WTC11 (cell line): ENCODE measurements around the gene CADM3. TPM values are rescaled to one million over a fixed set of nuclear protein-coding genes. Genes with fewer than 3 reads are reported as not detected.

Source experiments
- ATAC-seq: fragments of 200-7000 bp; cut with Tn5 transposase; 2 replicates; pipeline ENCODE4 v1.10.0; 2021; ENCODE audit warnings: mild to moderate bottlenecking, moderate library complexity
- CTCF ChIA-PET: fragments of 300-600 bp; sonication (Branson Sonifier 250); formaldehyde crosslinking; loops from one replicate; lab custom pipeline; 2021; ENCODE audit warnings: antibody characterized with exemption; lab: Charles Lee
- POLR2A ChIA-PET: fragments of 350-600 bp; sonication (Branson Sonifier 250); formaldehyde crosslinking; loops from one replicate; lab custom pipeline; 2021; ENCODE audit warnings: antibody characterized with exemption; lab: Charles Lee
- DNase-seq: peaks from one replicate; pipeline ENCODE4 v3.0.0; 2021; ENCODE audit warnings: low spot score
- H3K27ac Mint-ChIP-seq: 2 replicates; pipeline ENCODE4 v1.8.0; 2021; ENCODE audit warnings: mixed read lengths
- H3K27me3 Mint-ChIP-seq: 2 replicates; pipeline ENCODE4 v1.8.0; 2021; ENCODE audit warnings: low read depth, mild to moderate bottlenecking, moderate library complexity, mixed read lengths
- H3K36me3 Mint-ChIP-seq: 2 replicates; pipeline ENCODE4 v1.8.0; 2021; ENCODE audit warnings: mixed read lengths
- H3K4me1 Mint-ChIP-seq: 2 replicates; pipeline ENCODE4 v1.8.0; 2022; ENCODE audit warnings: mixed read lengths
- H3K4me3 Mint-ChIP-seq: 2 replicates; pipeline ENCODE4 v1.8.0; 2021; ENCODE audit warnings: mild to moderate bottlenecking, moderate library complexity, mixed read lengths
- H3K9me3 Mint-ChIP-seq: 2 replicates; pipeline ENCODE4 v1.8.0; 2021; ENCODE audit warnings: mixed read lengths
- ELF4 ChIP-seq: sonication (generic); formaldehyde crosslinking; IDR thresholded peaks from 2 replicates; pipeline ENCODE4 v1.8.1; 2022; ENCODE audit warnings: low read depth, mild to moderate bottlenecking, moderate library complexity, missing genetic modification reagents
- JUN ChIP-seq: sonication (generic); formaldehyde crosslinking; IDR thresholded peaks from 2 replicates; pipeline ENCODE4 v1.8.0; 2023; ENCODE audit warnings: mild to moderate bottlenecking, missing genetic modification reagents
- MYBL2 ChIP-seq: sonication (generic); formaldehyde crosslinking; IDR thresholded peaks from 2 replicates; pipeline ENCODE4 v1.8.1; 2023; ENCODE audit warnings: mild to moderate bottlenecking, moderate library complexity, missing genetic modification reagents
- NFATC4 ChIP-seq: fragments of 250-450 bp; sonication (Bioruptor Pico); IDR thresholded peaks from 2 replicates; pipeline ENCODE4 v1.9.0; 2021; ENCODE audit warnings: mild to moderate bottlenecking
- NR3C1 ChIP-seq: sonication (generic); formaldehyde crosslinking; conservative IDR thresholded peaks from 2 replicates; pipeline ENCODE4 v1.8.1; 2023; ENCODE audit warnings: low read depth, mild to moderate bottlenecking, missing genetic modification reagents
- RELA ChIP-seq: sonication (generic); formaldehyde crosslinking; IDR thresholded peaks from 2 replicates; pipeline ENCODE4 v1.8.1; 2022; ENCODE audit warnings: missing genetic modification reagents, mild to moderate bottlenecking, borderline replicate concordance
- RORB ChIP-seq: fragments of 250-450 bp; sonication (Bioruptor Pico); IDR thresholded peaks from 2 replicates; pipeline ENCODE4 v1.9.0; 2021; ENCODE audit warnings: mild to moderate bottlenecking
- SMAD3 ChIP-seq: sonication (generic); formaldehyde crosslinking; IDR thresholded peaks from 2 replicates; pipeline ENCODE4 v1.8.0; 2022; ENCODE audit warnings: missing genetic modification reagents, mild to moderate bottlenecking, borderline replicate concordance
- TP53 ChIP-seq: sonication (generic); formaldehyde crosslinking; IDR thresholded peaks from 2 replicates; pipeline ENCODE4 v1.8.1; 2023; ENCODE audit warnings: mild to moderate bottlenecking, missing genetic modification reagents
- ZNF121 ChIP-seq: sonication (generic); formaldehyde crosslinking; IDR thresholded peaks from 2 replicates; pipeline ENCODE4 v1.8.0; 2023; ENCODE audit warnings: missing genetic modification reagents
- ZNF138 ChIP-seq: sonication (generic); formaldehyde crosslinking; conservative IDR thresholded peaks from 2 replicates; pipeline ENCODE4 v1.8.1; 2022; ENCODE audit warnings: mild to moderate bottlenecking, moderate library complexity, missing genetic modification reagents
- ZNF317 ChIP-seq: sonication (generic); formaldehyde crosslinking; IDR thresholded peaks from 2 replicates; pipeline ENCODE4 v1.8.1; 2023; ENCODE audit warnings: low read depth, mild to moderate bottlenecking, moderate library complexity, missing genetic modification reagents, borderline replicate concordance
- ZNF396 ChIP-seq: fragments of 250-450 bp; sonication (Bioruptor Pico); IDR thresholded peaks from 2 replicates; pipeline ENCODE4 v1.8.0; 2021; ENCODE audit warnings: mild to moderate bottlenecking, moderate library complexity, borderline replicate concordance
- total RNA-seq: library from RNA; stranded (reverse); gene quantifications from 3 replicates; pipeline ENCODE4 v1.2.3, GENCODE V29; 2021
- TF ChIP-seq, protein P1 (sequence below): fragments of 250-450 bp; sonication (Bioruptor Pico); IDR thresholded peaks from 2 replicates; pipeline ENCODE4 v1.9.0; 2021; ENCODE audit warnings: mild to moderate bottlenecking, borderline replicate concordance
- TF ChIP-seq, protein P2 (sequence below): sonication (generic); formaldehyde crosslinking; IDR thresholded peaks from 2 replicates; pipeline ENCODE4 v1.8.1; 2022; ENCODE audit warnings: low read depth, missing genetic modification reagents, borderline replicate concordance
- TF ChIP-seq, protein P3 (sequence below): fragments of 200-600 bp; IDR thresholded peaks from 2 replicates; pipeline ENCODE4 v1.8.0; 2022; ENCODE audit warnings: antibody characterized with exemption
- TF ChIP-seq, protein P4 (sequence below): fragments of 250-450 bp; sonication (Bioruptor Pico); IDR thresholded peaks from 2 replicates; pipeline ENCODE4 v2.1.2; 2022; ENCODE audit warnings: mild to moderate bottlenecking, moderate library complexity
- TF ChIP-seq, protein P5 (sequence below): sonication (generic); formaldehyde crosslinking; IDR thresholded peaks from 2 replicates; pipeline ENCODE4 v1.8.1; 2023; ENCODE audit warnings: mild to moderate bottlenecking, missing genetic modification reagents

Gene CADM3
- total RNA-seq, 1 experiment from 2014 or later, result 5.1 TPM

DNA sequence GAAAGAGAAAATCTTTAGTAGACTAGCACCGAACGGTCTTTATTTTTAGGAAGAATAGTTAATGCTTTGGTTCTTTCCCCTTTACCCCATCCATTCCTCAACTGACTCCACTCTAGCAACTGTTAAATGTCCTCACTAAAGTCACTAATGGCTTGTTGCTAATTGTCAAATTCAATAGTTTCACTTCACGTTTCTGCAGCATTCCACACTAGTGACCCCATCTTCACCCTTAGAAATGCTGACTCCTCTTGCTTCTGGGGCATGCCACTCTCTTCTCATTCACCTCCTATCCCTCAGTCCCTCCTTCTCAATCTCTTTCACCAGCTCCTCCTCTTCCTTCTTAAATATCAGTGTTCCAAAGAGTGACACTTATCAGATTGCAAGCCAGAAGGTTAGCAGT, 19.4 kb upstream of the CADM3 start (continued):
- TF ChIP-seq, protein P1, sequence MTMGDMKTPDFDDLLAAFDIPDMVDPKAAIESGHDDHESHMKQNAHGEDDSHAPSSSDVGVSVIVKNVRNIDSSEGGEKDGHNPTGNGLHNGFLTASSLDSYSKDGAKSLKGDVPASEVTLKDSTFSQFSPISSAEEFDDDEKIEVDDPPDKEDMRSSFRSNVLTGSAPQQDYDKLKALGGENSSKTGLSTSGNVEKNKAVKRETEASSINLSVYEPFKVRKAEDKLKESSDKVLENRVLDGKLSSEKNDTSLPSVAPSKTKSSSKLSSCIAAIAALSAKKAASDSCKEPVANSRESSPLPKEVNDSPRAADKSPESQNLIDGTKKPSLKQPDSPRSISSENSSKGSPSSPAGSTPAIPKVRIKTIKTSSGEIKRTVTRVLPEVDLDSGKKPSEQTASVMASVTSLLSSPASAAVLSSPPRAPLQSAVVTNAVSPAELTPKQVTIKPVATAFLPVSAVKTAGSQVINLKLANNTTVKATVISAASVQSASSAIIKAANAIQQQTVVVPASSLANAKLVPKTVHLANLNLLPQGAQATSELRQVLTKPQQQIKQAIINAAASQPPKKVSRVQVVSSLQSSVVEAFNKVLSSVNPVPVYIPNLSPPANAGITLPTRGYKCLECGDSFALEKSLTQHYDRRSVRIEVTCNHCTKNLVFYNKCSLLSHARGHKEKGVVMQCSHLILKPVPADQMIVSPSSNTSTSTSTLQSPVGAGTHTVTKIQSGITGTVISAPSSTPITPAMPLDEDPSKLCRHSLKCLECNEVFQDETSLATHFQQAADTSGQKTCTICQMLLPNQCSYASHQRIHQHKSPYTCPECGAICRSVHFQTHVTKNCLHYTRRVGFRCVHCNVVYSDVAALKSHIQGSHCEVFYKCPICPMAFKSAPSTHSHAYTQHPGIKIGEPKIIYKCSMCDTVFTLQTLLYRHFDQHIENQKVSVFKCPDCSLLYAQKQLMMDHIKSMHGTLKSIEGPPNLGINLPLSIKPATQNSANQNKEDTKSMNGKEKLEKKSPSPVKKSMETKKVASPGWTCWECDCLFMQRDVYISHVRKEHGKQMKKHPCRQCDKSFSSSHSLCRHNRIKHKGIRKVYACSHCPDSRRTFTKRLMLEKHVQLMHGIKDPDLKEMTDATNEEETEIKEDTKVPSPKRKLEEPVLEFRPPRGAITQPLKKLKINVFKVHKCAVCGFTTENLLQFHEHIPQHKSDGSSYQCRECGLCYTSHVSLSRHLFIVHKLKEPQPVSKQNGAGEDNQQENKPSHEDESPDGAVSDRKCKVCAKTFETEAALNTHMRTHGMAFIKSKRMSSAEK (CRISPR knock-in tag), result no peak
- TF ChIP-seq ZNF317 (CRISPR knock-in tag) (no peak), ZNF138 (CRISPR knock-in tag) (no peak), ZNF396 (CRISPR knock-in tag) (no peak), TP53 (no peak), RORB (CRISPR knock-in tag) (no peak), SMAD3 (CRISPR knock-in tag) (no peak), ELF4 (no peak), MYBL2 (CRISPR knock-in tag) (no peak), JUN (CRISPR knock-in tag) (no peak), NFATC4 (no peak), RELA (CRISPR knock-in tag) (no peak)
- TF ChIP-seq, protein P2, sequence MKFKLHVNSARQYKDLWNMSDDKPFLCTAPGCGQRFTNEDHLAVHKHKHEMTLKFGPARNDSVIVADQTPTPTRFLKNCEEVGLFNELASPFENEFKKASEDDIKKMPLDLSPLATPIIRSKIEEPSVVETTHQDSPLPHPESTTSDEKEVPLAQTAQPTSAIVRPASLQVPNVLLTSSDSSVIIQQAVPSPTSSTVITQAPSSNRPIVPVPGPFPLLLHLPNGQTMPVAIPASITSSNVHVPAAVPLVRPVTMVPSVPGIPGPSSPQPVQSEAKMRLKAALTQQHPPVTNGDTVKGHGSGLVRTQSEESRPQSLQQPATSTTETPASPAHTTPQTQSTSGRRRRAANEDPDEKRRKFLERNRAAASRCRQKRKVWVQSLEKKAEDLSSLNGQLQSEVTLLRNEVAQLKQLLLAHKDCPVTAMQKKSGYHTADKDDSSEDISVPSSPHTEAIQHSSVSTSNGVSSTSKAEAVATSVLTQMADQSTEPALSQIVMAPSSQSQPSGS (CRISPR knock-in tag), result no peak

DNA sequence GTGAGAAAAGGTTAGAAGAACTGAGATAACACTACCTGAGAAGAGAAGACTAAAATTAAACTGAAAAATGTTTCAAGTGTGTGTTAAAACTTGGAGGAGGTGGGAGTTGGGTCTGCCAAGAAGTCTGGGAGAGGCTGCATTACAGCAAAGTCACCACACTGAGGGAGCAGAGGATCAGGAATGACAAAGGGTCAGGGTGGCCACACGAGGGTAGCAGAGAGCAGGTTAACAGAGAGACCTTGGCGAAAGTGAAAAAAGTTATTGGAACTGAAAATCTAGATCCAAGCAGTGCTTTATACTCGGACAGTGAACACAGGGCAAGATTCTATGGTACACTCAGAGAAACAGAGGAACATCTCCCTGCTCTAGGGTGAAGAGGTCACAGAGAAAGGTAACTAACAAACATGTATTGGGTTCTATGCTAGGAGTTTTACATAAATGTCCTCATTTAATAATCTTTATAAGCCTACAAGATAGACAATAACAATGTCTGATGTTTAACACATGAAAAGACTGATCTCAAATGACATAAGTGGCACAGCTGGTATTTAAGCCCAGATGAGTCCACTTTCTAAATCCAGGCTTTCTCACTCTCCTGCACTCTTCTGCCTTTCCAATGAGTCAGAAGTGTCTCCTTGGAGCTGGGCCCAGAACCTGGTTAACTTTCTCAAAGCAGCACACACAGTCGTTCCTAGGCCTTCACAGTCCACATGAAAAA, 10.3 kb upstream of the CADM3 start:
- ATAC-seq, result peak; percentile 97
- Mint-ChIP-seq H3K4me1 (peaks cover 11% of the 10 kb centered on the region), H3K27ac (no peak overlapping the region), H3K4me3 (no peak overlapping the region), H3K36me3 (peaks cover 6% of the 10 kb centered on the region), H3K27me3 (peaks cover 3% of the 10 kb centered on the region; the same call in 1 of the 2 replicates), H3K9me3 (peaks cover 7% of the 10 kb centered on the region; the same call in 1 of the 2 replicates)
- CTCF ChIA-PET, result interaction anchor here (0.7 to 5.2 kb wide), 12 partner anchors 16 to 60 kb away, joined by 3 to 99 read pairs (median 4); partner anchors contain the start of gene ACKR1
- POLR2A ChIA-PET, result no interaction called here
- TF ChIP-seq, protein P3, sequence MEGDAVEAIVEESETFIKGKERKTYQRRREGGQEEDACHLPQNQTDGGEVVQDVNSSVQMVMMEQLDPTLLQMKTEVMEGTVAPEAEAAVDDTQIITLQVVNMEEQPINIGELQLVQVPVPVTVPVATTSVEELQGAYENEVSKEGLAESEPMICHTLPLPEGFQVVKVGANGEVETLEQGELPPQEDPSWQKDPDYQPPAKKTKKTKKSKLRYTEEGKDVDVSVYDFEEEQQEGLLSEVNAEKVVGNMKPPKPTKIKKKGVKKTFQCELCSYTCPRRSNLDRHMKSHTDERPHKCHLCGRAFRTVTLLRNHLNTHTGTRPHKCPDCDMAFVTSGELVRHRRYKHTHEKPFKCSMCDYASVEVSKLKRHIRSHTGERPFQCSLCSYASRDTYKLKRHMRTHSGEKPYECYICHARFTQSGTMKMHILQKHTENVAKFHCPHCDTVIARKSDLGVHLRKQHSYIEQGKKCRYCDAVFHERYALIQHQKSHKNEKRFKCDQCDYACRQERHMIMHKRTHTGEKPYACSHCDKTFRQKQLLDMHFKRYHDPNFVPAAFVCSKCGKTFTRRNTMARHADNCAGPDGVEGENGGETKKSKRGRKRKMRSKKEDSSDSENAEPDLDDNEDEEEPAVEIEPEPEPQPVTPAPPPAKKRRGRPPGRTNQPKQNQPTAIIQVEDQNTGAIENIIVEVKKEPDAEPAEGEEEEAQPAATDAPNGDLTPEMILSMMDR, result peak; percentile 87
- TF ChIP-seq NR3C1 (CRISPR knock-in tag), result no peak
- peak; percentile 76 for DNase-seq

DNA sequence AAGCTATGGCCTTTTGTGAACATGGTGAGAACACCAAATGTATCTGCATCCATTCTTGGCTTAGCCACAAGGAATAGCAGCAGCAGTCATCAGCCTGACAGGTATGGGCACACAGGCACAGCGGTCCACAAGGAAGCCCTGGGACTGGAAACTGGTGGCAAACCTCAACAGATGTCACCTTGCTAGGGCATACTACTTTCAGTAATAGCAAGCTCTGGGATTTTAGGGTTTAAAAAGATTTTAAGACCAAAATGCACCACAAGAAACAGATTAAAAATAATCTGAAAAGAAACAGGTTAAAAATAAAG, 9.7 kb upstream of the CADM3 start:
- TF ChIP-seq, protein P4, sequence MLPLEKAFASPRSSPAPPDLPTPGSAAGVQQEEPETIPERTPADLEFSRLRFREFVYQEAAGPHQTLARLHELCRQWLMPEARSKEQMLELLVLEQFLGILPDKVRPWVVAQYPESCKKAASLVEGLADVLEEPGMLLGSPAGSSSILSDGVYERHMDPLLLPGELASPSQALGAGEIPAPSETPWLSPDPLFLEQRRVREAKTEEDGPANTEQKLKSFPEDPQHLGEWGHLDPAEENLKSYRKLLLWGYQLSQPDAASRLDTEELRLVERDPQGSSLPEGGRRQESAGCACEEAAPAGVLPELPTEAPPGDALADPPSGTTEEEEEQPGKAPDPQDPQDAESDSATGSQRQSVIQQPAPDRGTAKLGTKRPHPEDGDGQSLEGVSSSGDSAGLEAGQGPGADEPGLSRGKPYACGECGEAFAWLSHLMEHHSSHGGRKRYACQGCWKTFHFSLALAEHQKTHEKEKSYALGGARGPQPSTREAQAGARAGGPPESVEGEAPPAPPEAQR (CRISPR knock-in tag), result no peak
- TF ChIP-seq, protein P5, sequence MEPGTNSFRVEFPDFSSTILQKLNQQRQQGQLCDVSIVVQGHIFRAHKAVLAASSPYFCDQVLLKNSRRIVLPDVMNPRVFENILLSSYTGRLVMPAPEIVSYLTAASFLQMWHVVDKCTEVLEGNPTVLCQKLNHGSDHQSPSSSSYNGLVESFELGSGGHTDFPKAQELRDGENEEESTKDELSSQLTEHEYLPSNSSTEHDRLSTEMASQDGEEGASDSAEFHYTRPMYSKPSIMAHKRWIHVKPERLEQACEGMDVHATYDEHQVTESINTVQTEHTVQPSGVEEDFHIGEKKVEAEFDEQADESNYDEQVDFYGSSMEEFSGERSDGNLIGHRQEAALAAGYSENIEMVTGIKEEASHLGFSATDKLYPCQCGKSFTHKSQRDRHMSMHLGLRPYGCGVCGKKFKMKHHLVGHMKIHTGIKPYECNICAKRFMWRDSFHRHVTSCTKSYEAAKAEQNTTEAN, result no peak
- no peak for TF ChIP-seq ZNF121 (CRISPR knock-in tag)
- TF ChIP-seq, all 79 proteins: peak for 0
- H3K4me3 Mint-ChIP-seq, result no peak overlapping the region
- POLR2A ChIA-PET, result no interaction called here
- H3K36me3 Mint-ChIP-seq, result peaks cover 5% of the 10 kb centered on the region; the same call in 1 of the 2 replicates
- peaks cover 3% of the 10 kb centered on the region; the same call in 1 of the 2 replicates for H3K27me3 Mint-ChIP-seq
- peaks cover 11% of the 10 kb centered on the region for H3K4me1 Mint-ChIP-seq
- H3K27ac Mint-ChIP-seq, result no peak overlapping the region
- H3K9me3 Mint-ChIP-seq, result peaks cover 3% of the 10 kb centered on the region; the same call in 1 of the 2 replicates
- no peak for DNase-seq
- no peak for ATAC-seq
- CTCF ChIA-PET, result interaction anchor here (0.8 to 5.2 kb wide), 9 partner anchors 15 to 60 kb away, joined by 3 to 99 read pairs (median 4); partner anchors contain the start of gene ACKR1
